Prostate gland (tissue), 2 donors: ENCODE data around the gene SGSH. TPM values are rescaled to one million over a fixed set of nuclear protein-coding genes. Genes with fewer than 3 reads are reported as not detected.

Experiments used
- DNase-seq: peaks from one replicate; pipeline ENCODE4 v3.0.0-alpha.2; 2019; ENCODE audit warnings: low spot score
- H3K27ac ChIP-seq, 2 donors: fragments of 200-600 bp; sonication (generic); 2 replicates each; pipeline ENCODE4 v1.5.1; 2017 to 2019
- H3K27me3 ChIP-seq: fragments of 200-600 bp; sonication (generic); replicated peaks from 2 replicates; pipeline ENCODE4 v1.5.1; 2019; ENCODE audit not compliant: insufficient read depth
- H3K36me3 ChIP-seq, 2 donors: fragments of 200-600 bp; sonication (generic); 1 replicate in 1 of 2; 2 replicates in 1 of 2; pipeline versions ENCODE4 v1.5.1 to v1.8.1; 2017 to 2019
- H3K4me1 ChIP-seq: fragments of 200-600 bp; sonication (generic); replicated peaks from 2 replicates; pipeline ENCODE4 v1.5.1; 2019
- H3K4me3 ChIP-seq, 2 donors: fragments of 200-600 bp; sonication (generic); 2 replicates each; pipeline ENCODE4 v1.5.1; 2017 to 2019
- H3K9me3 ChIP-seq: fragments of 200-600 bp; sonication (generic); 2 replicates; pipeline ENCODE4 v1.5.1; 2017
- CTCF ChIP-seq, 4 experiments: fragments of 200-600 bp in 2 of 4; fragments of 450-650 bp in 2 of 4; sonication (generic) in 2 of 4; IDR thresholded peaks; 1 replicate in 3 of 4; 2 replicates in 1 of 4; pipeline ENCODE4 v1.5.1; 2016 to 2019; ENCODE audit warnings: antibody characterized with exemption in 4 of 4, mild to moderate bottlenecking in 2 of 4, moderate library complexity in 2 of 4
- POLR2A ChIP-seq: fragments of 450-650 bp; IDR thresholded peaks from one replicate; pipeline ENCODE4 v1.6.1; 2016; ENCODE audit warnings: antibody characterized with exemption, mild to moderate bottlenecking
- POLR2AphosphoS5 ChIP-seq: sonication (generic); formaldehyde crosslinking; IDR thresholded peaks from one replicate; pipeline ENCODE4 v1.6.1; 2017; ENCODE audit warnings: antibody characterized with exemption
- WGBS: methylation state at CpG from one replicate; pipeline ENCODE4 v1.1.5; 2018; 5-methylcytosine and 5-hydroxymethylcytosine counted together
- intact Hi-C: fragments of 100-400 bp; cut with DNase I; formaldehyde crosslinking; loops from one replicate; pipeline ENCODE4 v1.14.2; 2022
- total RNA-seq, 2 donors: library from RNA; depleted of rRNA; stranded (reverse); fragments of >200 nt; gene quantifications; one replicate each; pipeline ENCODE4 v1.1.0, GENCODE V29; 2016

SGSH gene
- total RNA-seq, 2 donors from 2014 or later: 41.2 to 95.7 TPM

- H3K27me3 ChIP-seq: no peaks in the 10 kb centered on the region
- no peaks in the 10 kb centered on the region for H3K9me3 ChIP-seq
- TF ChIP-seq POLR2A (no peak), CTCF (IDR thresholded peaks at IDR 0.05) (no peak), POLR2AphosphoS5 (no peak)
- no peak for DNase-seq
- intact Hi-C loops: no loop called here
- H3K4me3 ChIP-seq: no peak overlapping the region
- 87% methylated on average over 17 of the region's 17 CpGs for WGBS
- no peak overlapping the region for H3K27ac ChIP-seq
- peaks cover 8 to 34% of the 10 kb centered on the region in 2 donors for H3K36me3 ChIP-seq
- H3K4me1 ChIP-seq: no peaks in the 10 kb centered on the region
Measured at GRCh38 chr17:80236911-80237310, 16.8 kb upstream of the SGSH start.

GRCh38 chr17:80233202-80233601 is 13.1 kb upstream of the SGSH start:
- WGBS: 98% methylated on average over 3 of the region's 3 CpGs
- H3K27ac ChIP-seq: no peak overlapping the region
- H3K4me1 ChIP-seq: no peaks in the 10 kb centered on the region
- H3K36me3 ChIP-seq: peaks cover 0 to 26% of the 10 kb centered on the region in 2 donors
- H3K9me3 ChIP-seq: no peaks in the 10 kb centered on the region
- no peak for DNase-seq
- no peak overlapping the region for H3K4me3 ChIP-seq
- no peaks in the 10 kb centered on the region for H3K27me3 ChIP-seq
- TF ChIP-seq CTCF (IDR thresholded peaks at IDR 0.05) (no peak), POLR2A (no peak), POLR2AphosphoS5 (no peak)
- intact Hi-C loops: no loop called here

- H3K36me3 ChIP-seq: peaks cover 0 to 18% of the 10 kb centered on the region in 2 donors
- H3K27ac ChIP-seq: no peak overlapping the region
- H3K4me1 ChIP-seq: no peaks in the 10 kb centered on the region
- intact Hi-C loops: no loop called here
- no peak overlapping the region for H3K4me3 ChIP-seq
- TF ChIP-seq POLR2AphosphoS5: no peak
- no peak for DNase-seq
- no peaks in the 10 kb centered on the region for H3K27me3 ChIP-seq
- WGBS: 100% methylated on average over 1 of the region's 1 CpG
- H3K9me3 ChIP-seq: no peaks in the 10 kb centered on the region
Measured at GRCh38 chr17:80232438-80232837, 12.3 kb upstream of the SGSH start.

- Histone ChIP-seq H3K4me3 (no peak overlapping the region), H3K9me3 (no peaks in the 10 kb centered on the region), H3K27ac (no peak overlapping the region), H3K27me3 (no peaks in the 10 kb centered on the region), H3K4me1 (no peaks in the 10 kb centered on the region), H3K36me3 (peaks cover 0 to 4% of the 10 kb centered on the region in 2 donors)
- intact Hi-C loops: loop anchor here (10.0 kb wide), 1 partner anchor 224 kb away; no protein-coding TSS in a partner anchor
- TF ChIP-seq POLR2AphosphoS5: no peak
- no peak for TF ChIP-seq CTCF (IDR thresholded peaks at IDR 0.05)
- TF ChIP-seq POLR2A: no peak
- 93% methylated on average over 4 of the region's 4 CpGs for WGBS
- DNase-seq: no peak
Measured at GRCh38 chr17:80229011-80229410, 8.9 kb upstream of the SGSH start.

- H3K9me3 ChIP-seq: no peaks in the 10 kb centered on the region
- no peak for TF ChIP-seq CTCF (IDR thresholded peaks at IDR 0.05)
- TF ChIP-seq POLR2A: no peak
- no peak for TF ChIP-seq POLR2AphosphoS5
- 85% methylated on average over 14 of the region's 14 CpGs for WGBS
- H3K27ac ChIP-seq: no peak overlapping the region
- intact Hi-C loops: loop anchor here (10.0 kb wide), 1 partner anchor 224 kb away; no protein-coding TSS in a partner anchor
- DNase-seq: no peak
- no peak overlapping the region for H3K4me3 ChIP-seq
- peaks cover 0 to 4% of the 10 kb centered on the region in 2 donors for H3K36me3 ChIP-seq
- H3K27me3 ChIP-seq: no peaks in the 10 kb centered on the region
- H3K4me1 ChIP-seq: no peaks in the 10 kb centered on the region
Measured at GRCh38 chr17:80228477-80228876, 8.3 kb upstream of the SGSH start.
